ENCODE data around the gene CLIC3.
"Not testable (repeated sequence)": the region's sequence is repeated elsewhere in the genome, so short reads cannot be mapped to it uniquely, and the experiment has no call there.

Gene CLIC3

GRCh38 chr9:137011907-137012675 lies 15.7 kb upstream of the CLIC3 start:
- Histone ChIP-seq H3K4me3 (ENCODE audit: low read length) (no peak overlapping the region), H3K27ac (ENCODE audit: low read depth, low read length) (no peak overlapping the region), H3K36me3 (ENCODE audit: control insufficient read depth, insufficient read depth, low read length) (peaks cover 8% of the 10 kb centered on the region), H3K27me3 (ENCODE audit: control insufficient read depth, insufficient read depth, low read length) (no peaks in the 10 kb centered on the region), H3K4me1 (ENCODE audit: control insufficient read depth, insufficient read depth, low read length) (no peaks in the 10 kb centered on the region), H3K9ac (ENCODE audit: low read length) (no peak overlapping the region)

- no peaks in the 10 kb centered on the region for H3K27me3 ChIP-seq (ENCODE audit: control insufficient read depth, insufficient read depth, low read length)
- no peaks in the 10 kb centered on the region for H3K4me1 ChIP-seq (ENCODE audit: control insufficient read depth, insufficient read depth, low read length)
- H3K36me3 ChIP-seq (ENCODE audit: control insufficient read depth, insufficient read depth, low read length): peaks cover 5% of the 10 kb centered on the region
- H3K9ac ChIP-seq (ENCODE audit: low read length): no peak overlapping the region
- no peak overlapping the region for H3K27ac ChIP-seq (ENCODE audit: low read depth, low read length)
- H3K4me3 ChIP-seq (ENCODE audit: low read length): no peak overlapping the region
Measured at GRCh38 chr9:137011156-137011555, 14.8 kb upstream of the CLIC3 start.

GRCh38 chr9:137009938-137010732 lies 13.8 kb upstream of the CLIC3 start:
- H3K4me3 ChIP-seq (ENCODE audit: low read length): no peak overlapping the region
- H3K27me3 ChIP-seq (ENCODE audit: control insufficient read depth, insufficient read depth, low read length): no peaks in the 10 kb centered on the region
- no peaks in the 10 kb centered on the region for H3K4me1 ChIP-seq (ENCODE audit: control insufficient read depth, insufficient read depth, low read length)
- no peak overlapping the region for H3K27ac ChIP-seq (ENCODE audit: low read depth, low read length)
- H3K36me3 ChIP-seq (ENCODE audit: control insufficient read depth, insufficient read depth, low read length): no peaks in the 10 kb centered on the region
- H3K9ac ChIP-seq (ENCODE audit: low read length): no peak overlapping the region

GRCh38 chr9:137009217-137009616 lies 12.8 kb upstream of the CLIC3 start:
- Histone ChIP-seq H3K4me1 (ENCODE audit: control insufficient read depth, insufficient read depth, low read length) (no peaks in the 10 kb centered on the region), H3K27me3 (ENCODE audit: control insufficient read depth, insufficient read depth, low read length) (no peaks in the 10 kb centered on the region), H3K9ac (ENCODE audit: low read length) (no peak overlapping the region), H3K36me3 (ENCODE audit: control insufficient read depth, insufficient read depth, low read length) (no peaks in the 10 kb centered on the region), H3K4me3 (ENCODE audit: low read length) (no peak overlapping the region), H3K27ac (ENCODE audit: low read depth, low read length) (no peak overlapping the region)

GRCh38 chr9:137008312-137008711 lies 11.9 kb upstream of the CLIC3 start:
- no peak overlapping the region for H3K4me3 ChIP-seq (ENCODE audit: low read length)
- no peak overlapping the region for H3K9ac ChIP-seq (ENCODE audit: low read length)
- no peaks in the 10 kb centered on the region for H3K4me1 ChIP-seq (ENCODE audit: control insufficient read depth, insufficient read depth, low read length)
- no peaks in the 10 kb centered on the region for H3K27me3 ChIP-seq (ENCODE audit: control insufficient read depth, insufficient read depth, low read length)
- H3K36me3 ChIP-seq (ENCODE audit: control insufficient read depth, insufficient read depth, low read length): no peaks in the 10 kb centered on the region
- no peak overlapping the region for H3K27ac ChIP-seq (ENCODE audit: low read depth, low read length)

GRCh38 chr9:137007816-137008270 lies 11.5 kb upstream of the CLIC3 start:
- Histone ChIP-seq H3K4me3 (ENCODE audit: low read length) (no peak overlapping the region), H3K27ac (ENCODE audit: low read depth, low read length) (no peak overlapping the region), H3K36me3 (ENCODE audit: control insufficient read depth, insufficient read depth, low read length) (no peaks in the 10 kb centered on the region), H3K27me3 (ENCODE audit: control insufficient read depth, insufficient read depth, low read length) (no peaks in the 10 kb centered on the region), H3K4me1 (ENCODE audit: control insufficient read depth, insufficient read depth, low read length) (no peaks in the 10 kb centered on the region), H3K9ac (ENCODE audit: low read length) (no peak overlapping the region)

- Histone ChIP-seq H3K9ac (ENCODE audit: low read length) (no peak overlapping the region), H3K27me3 (ENCODE audit: control insufficient read depth, insufficient read depth, low read length) (no peaks in the 10 kb centered on the region), H3K4me1 (ENCODE audit: control insufficient read depth, insufficient read depth, low read length) (no peaks in the 10 kb centered on the region), H3K4me3 (ENCODE audit: low read length) (no peak overlapping the region), H3K27ac (ENCODE audit: low read depth, low read length) (no peak overlapping the region), H3K36me3 (ENCODE audit: control insufficient read depth, insufficient read depth, low read length) (no peaks in the 10 kb centered on the region)
Measured at GRCh38 chr9:137007108-137007815, 10.9 kb upstream of the CLIC3 start.

- Histone ChIP-seq H3K27me3 (ENCODE audit: control insufficient read depth, insufficient read depth, low read length) (no peaks in the 10 kb centered on the region), H3K9ac (ENCODE audit: low read length) (no peak overlapping the region), H3K36me3 (ENCODE audit: control insufficient read depth, insufficient read depth, low read length) (no peaks in the 10 kb centered on the region), H3K4me3 (ENCODE audit: low read length) (no peak overlapping the region), H3K27ac (ENCODE audit: low read depth, low read length) (no peak overlapping the region), H3K4me1 (ENCODE audit: control insufficient read depth, insufficient read depth, low read length) (no peaks in the 10 kb centered on the region)
Measured at GRCh38 chr9:137006116-137007003, 10.0 kb upstream of the CLIC3 start.

- H3K9ac ChIP-seq (ENCODE audit: low read length); H3K36me3 ChIP-seq (ENCODE audit: control insufficient read depth, insufficient read depth, low read length); H3K4me3 ChIP-seq (ENCODE audit: low read length); H3K27me3 ChIP-seq (ENCODE audit: control insufficient read depth, insufficient read depth, low read length); H3K4me1 ChIP-seq (ENCODE audit: control insufficient read depth, insufficient read depth, low read length); H3K27ac ChIP-seq (ENCODE audit: low read depth, low read length): not testable (repeated sequence)
Measured at GRCh38 chr9:137004285-137004684, 7.9 kb upstream of the CLIC3 start.

- H3K4me3 ChIP-seq (ENCODE audit: low read length): no peak overlapping the region
- H3K4me1 ChIP-seq (ENCODE audit: control insufficient read depth, insufficient read depth, low read length): no peaks in the 10 kb centered on the region
- H3K36me3 ChIP-seq (ENCODE audit: control insufficient read depth, insufficient read depth, low read length): no peaks in the 10 kb centered on the region
- no peaks in the 10 kb centered on the region for H3K27me3 ChIP-seq (ENCODE audit: control insufficient read depth, insufficient read depth, low read length)
- H3K27ac ChIP-seq (ENCODE audit: low read depth, low read length): no peak overlapping the region
- no peak overlapping the region for H3K9ac ChIP-seq (ENCODE audit: low read length)
Measured at GRCh38 chr9:137002646-137003041, 6.3 kb upstream of the CLIC3 start.

- H3K27me3 ChIP-seq (ENCODE audit: control insufficient read depth, insufficient read depth, low read length): no peaks in the 10 kb centered on the region
- H3K4me3 ChIP-seq (ENCODE audit: low read length): no peak overlapping the region
- H3K4me1 ChIP-seq (ENCODE audit: control insufficient read depth, insufficient read depth, low read length): no peaks in the 10 kb centered on the region
- H3K9ac ChIP-seq (ENCODE audit: low read length): no peak overlapping the region
- no peak overlapping the region for H3K27ac ChIP-seq (ENCODE audit: low read depth, low read length)
- H3K36me3 ChIP-seq (ENCODE audit: control insufficient read depth, insufficient read depth, low read length): no peaks in the 10 kb centered on the region
Measured at GRCh38 chr9:137001857-137002645, 5.7 kb upstream of the CLIC3 start.
